Mammary epithelial cell (primary cell): ENCODE measurements around the gene SLC35E2B.

Experiments
- CTCF ChIP-seq, 2 donors: IDR thresholded peaks in 1 of 2; conservative IDR thresholded peaks in 1 of 2; 2 replicates each; pipeline ENCODE4 v1.5.1; 2011 to 2012; ENCODE audit warnings: inconsistent platforms in 2 of 2, low read length in 2 of 2, mild to moderate bottlenecking in 2 of 2, control low read depth in 1 of 2, low read depth in 1 of 2; ENCODE audit not compliant: insufficient read depth in 1 of 2; ENCODE audit errors: extremely low read depth in 1 of 2
- EZH2 ChIP-seq: IDR thresholded peaks from 2 replicates; pipeline ENCODE4 v1.6.1; 2012; ENCODE audit warnings: low read length, inconsistent platforms, borderline replicate concordance

- no peak for TF ChIP-seq CTCF (conservative IDR thresholded peaks at IDR 0.05 in 1 of 2, IDR thresholded peaks at IDR 0.05 in 1 of 2; ENCODE audit: extremely low read depth in 1 of 2, insufficient read depth in 1 of 2, low read depth in 1 of 2, low read length in 2 of 2)
- no peak for TF ChIP-seq EZH2
Observed at GRCh38 chr1:1617516-1617915, 75.1 kb downstream of the SLC35E2B start.
